ENCODE data around the gene FAM53B.

The FAM53B gene

GRCh38 chr10:124677293-124677699 lies 66.9 kb downstream of the FAM53B start:
- no peak for TF ChIP-seq CTCF (IDR thresholded peaks at IDR 0.05)
- peak overlapping the region in 1 of 2 donors; percentile 71 for H3K27ac ChIP-seq
- DNase-seq (ENCODE audit: low spot score), result no peak
- no peak overlapping the region for H3K4me3 ChIP-seq

DNA sequence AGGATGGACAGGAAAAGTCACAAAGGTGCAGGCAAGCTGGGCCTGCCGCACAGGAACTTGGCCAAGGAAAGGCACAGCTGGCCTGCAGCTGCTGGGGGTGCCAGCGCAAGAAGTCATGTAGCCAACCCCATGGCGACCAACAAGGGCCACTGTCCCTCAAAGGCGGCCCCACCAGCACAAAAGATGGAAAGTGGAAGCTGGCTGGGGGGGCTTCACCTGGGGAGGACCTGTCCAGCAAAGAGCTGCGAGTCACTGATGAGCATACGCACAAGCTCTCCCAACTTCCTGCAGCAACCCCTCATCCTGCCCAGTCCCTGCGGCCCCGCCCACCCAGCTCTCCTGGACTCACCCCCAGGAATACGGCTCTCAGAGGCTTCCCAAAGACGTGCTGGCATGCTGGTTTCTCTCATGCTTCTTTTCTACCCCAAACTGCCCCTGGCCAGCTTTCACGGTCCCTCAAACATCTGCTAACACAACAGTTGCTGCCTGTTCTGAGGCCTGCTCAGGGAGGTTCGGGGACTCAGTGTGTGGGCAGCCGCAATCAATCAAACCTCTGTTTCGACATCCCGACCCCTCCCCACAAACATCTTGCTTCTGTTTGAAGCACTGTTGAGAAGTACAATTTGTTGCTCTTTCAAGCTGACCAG lies 67.6 kb downstream of the FAM53B start:
- TF ChIP-seq CTCF (IDR thresholded peaks at IDR 0.05), result no peak
- no peak for DNase-seq (ENCODE audit: low spot score)
- peak overlapping the region in 1 of 2 donors; percentile 2 for H3K27ac ChIP-seq

GRCh38 chr10:124675824-124676223 lies 68.4 kb downstream of the FAM53B start:
- Histone ChIP-seq H3K27ac (peak overlapping the region in 1 of 2 donors; percentile 2), H3K4me3 (no peak overlapping the region)
- no peak for TF ChIP-seq CTCF (IDR thresholded peaks at IDR 0.05)
- no peak for DNase-seq (ENCODE audit: low spot score)

More for the DNA sequence above, 67.6 kb downstream of the FAM53B start:
- H3K4me3 ChIP-seq, result no peak overlapping the region

DNA sequence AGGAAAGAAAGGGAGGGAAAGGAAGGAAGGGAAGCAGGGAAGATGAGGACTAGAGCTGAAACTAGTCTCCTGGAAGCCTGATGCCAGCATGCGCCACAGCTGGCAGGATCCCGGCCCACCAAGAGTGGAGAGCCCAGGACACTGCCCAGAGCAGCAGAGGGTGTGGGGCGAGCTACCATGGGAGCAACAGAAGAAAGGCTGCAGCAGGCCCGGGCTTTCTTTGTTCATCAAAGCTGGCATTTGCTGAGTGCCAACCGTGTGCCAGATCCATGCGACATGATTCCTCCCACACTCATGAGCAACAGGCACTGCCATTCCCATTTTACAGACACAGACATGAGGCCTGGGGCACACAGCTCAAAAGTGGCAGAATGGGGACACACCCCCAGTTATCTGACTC lies 68.9 kb downstream of the FAM53B start:
- H3K27ac ChIP-seq, result peak overlapping the region in 1 of 2 donors; percentile 2
- no peak overlapping the region for H3K4me3 ChIP-seq
- DNase-seq (ENCODE audit: low spot score), result no peak
- no peak for TF ChIP-seq CTCF (IDR thresholded peaks at IDR 0.05)

GRCh38 chr10:124674768-124675222 lies 69.4 kb downstream of the FAM53B start:
- no peak for DNase-seq (ENCODE audit: low spot score)
- Histone ChIP-seq H3K4me3 (no peak overlapping the region), H3K27ac (no peak overlapping the region)
- no peak for TF ChIP-seq CTCF (IDR thresholded peaks at IDR 0.05)

DNA sequence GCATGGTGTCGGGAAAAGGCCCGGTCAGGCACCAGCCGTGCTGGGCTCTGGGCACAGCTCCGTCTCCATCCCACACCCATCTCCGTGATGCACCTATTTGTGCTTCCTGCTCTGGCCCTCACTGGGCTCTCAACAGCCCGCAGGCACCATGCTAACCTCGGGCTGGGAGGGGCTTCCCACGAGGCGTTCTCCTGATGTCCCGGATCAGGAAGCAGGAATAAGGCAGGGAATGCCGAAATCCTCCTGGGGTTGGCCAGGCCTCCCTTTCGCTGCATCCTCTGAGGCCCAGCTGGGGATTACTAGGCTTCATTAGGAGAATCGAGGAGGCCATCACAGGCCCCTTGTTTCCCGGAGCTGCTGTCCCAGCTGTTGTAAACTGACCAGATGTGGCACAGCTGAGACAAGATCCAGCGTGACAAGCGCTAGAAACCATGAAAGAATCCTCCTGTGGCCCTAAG lies 72.0 kb downstream of the FAM53B start:
- no peak for DNase-seq (ENCODE audit: low spot score)

More for the DNA sequence above, 72.0 kb downstream of the FAM53B start:
- Histone ChIP-seq H3K27ac (peak overlapping the region in 1 of 2 donors; percentile 62), H3K4me3 (no peak overlapping the region)
- TF ChIP-seq CTCF (IDR thresholded peaks at IDR 0.05), result no peak
